Spleen (tissue), 7 donors: ENCODE results near the gene CUEDC1.

Source experiments
- POLR2A ChIP-seq, 3 donors: fragments of 450-650 bp; IDR thresholded peaks; one replicate each; pipeline ENCODE4 v1.5.1; 2017; ENCODE audit warnings: antibody characterized with exemption in 3 of 3, mild to moderate bottlenecking in 1 of 3
- TF ChIP-seq, protein P1 (sequence below), 11 experiments: fragments of 200-600 bp in 7 of 11; fragments of 450-650 bp in 4 of 11; sonication (generic) in 4 of 11; IDR thresholded peaks in 8 of 11; conservative IDR thresholded peaks in 3 of 11; 1 replicate in 7 of 11; 2 replicates in 4 of 11; pipeline versions ENCODE4 v1.4.0 to v1.8.0; 2016 to 2021; ENCODE audit warnings: antibody characterized with exemption in 11 of 11, inconsistent platforms in 4 of 11, mild to moderate bottlenecking in 1 of 11
- donor health status: DM: no; HTN: no; CAD: no; lungs with moderate emphysema.
- donor health status: DM: no; HTN: no; CAD: no.
- donor health status: DM: no; HTN: no; CAD: no.

DNA sequence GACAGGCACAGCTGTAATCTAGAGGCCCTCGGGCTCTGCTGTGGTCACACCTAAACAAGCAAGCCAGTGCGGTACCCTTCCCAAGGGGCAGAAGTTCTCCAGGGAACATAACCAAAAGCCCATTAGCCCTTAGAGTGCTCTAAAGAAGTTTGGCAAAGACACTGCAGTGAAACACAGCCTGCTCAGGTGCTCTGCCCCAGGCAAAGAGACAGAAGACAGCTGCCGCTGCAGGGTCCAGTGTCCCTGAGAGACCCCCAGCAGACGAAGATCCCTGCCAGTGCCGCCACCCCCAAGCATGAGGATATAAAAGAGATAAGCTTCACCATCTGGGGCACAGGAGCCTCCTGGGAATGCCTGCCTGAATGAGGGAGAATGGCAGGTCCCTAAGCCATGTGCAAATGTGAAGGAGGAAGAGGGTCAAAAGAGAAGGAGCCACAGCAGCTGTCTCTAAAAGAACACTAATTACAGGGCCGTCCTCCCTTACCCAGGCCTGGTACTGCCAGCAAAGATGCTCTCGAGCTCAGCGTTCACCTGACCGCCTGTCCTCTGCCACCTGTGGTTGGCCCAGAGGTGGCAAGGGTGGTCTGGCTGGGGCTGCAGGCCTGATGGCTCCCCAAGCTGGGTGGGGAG, 29.7 kb downstream of the CUEDC1 start:
- TF ChIP-seq, protein P1, sequence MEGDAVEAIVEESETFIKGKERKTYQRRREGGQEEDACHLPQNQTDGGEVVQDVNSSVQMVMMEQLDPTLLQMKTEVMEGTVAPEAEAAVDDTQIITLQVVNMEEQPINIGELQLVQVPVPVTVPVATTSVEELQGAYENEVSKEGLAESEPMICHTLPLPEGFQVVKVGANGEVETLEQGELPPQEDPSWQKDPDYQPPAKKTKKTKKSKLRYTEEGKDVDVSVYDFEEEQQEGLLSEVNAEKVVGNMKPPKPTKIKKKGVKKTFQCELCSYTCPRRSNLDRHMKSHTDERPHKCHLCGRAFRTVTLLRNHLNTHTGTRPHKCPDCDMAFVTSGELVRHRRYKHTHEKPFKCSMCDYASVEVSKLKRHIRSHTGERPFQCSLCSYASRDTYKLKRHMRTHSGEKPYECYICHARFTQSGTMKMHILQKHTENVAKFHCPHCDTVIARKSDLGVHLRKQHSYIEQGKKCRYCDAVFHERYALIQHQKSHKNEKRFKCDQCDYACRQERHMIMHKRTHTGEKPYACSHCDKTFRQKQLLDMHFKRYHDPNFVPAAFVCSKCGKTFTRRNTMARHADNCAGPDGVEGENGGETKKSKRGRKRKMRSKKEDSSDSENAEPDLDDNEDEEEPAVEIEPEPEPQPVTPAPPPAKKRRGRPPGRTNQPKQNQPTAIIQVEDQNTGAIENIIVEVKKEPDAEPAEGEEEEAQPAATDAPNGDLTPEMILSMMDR (IDR thresholded peaks at IDR 0.05 in 8 of 11, conservative IDR thresholded peaks at IDR 0.05 in 3 of 11), result no peak
- no peak for TF ChIP-seq POLR2A (IDR thresholded peaks at IDR 0.05)
